KG1 (cell line): ENCODE measurements around the gene PRKAG1.
"Not testable (repeated sequence)": the region's sequence is repeated elsewhere in the genome, so short reads cannot be mapped to it uniquely, and the experiment has no call there.

ENCODE experiments used
- DNase-seq: peaks from one replicate; lab custom pipeline; 2025; lab: John Stamatoyannopoulos, UW

The PRKAG1 gene

GRCh38 chr12:49018261-49019119 is at the start of gene PRKAG1:
Gene PRKAG1, minus strand, starts transcription at chr12:49018776. Its CDS starts 36 bp downstream, at chr12:49018740.
- DNase-seq, result peak; percentile 96

DNA sequence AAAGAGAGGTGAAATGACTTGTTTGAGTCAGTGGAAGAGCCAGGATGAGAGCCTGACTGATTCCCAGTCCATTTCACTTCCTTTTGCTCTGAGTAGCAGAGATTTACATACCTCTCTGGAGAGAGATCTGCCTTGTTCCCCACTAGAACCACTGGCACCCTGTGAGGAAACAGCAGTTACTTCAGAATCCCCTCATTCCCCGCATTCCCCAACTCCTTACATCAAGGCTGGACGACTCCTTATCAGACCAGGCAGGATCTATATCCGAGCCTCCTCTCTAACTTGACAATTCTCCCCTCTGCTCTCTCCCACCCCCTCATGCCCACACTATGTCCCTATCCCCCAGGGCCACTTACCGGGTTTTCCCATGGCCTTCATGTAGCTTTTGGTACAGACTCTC is 47.5 kb upstream of the PRKAG1 start:
- no peak for DNase-seq

DNA sequence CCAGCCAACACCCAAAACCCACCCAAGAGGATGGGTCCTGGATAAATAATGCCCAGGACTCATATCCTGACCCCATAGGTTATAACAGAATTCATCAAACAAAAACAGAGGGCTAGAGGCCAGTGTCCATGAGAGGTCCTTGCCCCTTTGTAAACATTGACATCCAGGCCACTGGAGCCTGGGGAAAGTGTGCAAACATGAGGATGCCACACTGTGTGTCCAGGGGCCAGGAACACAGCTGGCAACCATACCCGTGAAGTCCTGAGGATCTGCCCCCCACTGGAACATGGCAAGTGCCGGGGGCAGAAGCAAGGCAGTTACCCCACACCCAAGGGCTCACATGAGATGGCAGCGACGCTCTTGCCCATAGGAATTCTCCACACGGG is 46.2 kb upstream of the PRKAG1 start:
- DNase-seq, result no peak

DNA sequence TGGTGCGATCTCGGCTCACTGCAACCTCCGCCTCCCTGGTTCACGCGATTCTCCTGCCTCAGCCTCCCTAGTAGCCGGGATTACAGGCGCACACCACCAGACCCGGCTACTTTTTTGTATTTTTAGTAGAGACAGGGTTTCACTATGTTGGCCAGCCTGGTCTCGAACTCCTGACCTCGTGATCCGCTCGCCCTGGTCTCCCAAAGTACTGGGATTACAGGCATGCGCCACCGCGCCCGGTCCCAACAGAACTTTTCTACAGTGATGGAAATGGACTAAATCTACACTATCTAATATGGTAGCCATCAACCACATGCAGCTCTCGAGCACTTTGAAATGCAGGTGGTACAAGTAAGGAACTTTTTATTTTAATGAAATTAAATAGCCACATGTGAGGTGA is 43.3 kb upstream of the PRKAG1 start:
- not testable (repeated sequence) for DNase-seq

DNA sequence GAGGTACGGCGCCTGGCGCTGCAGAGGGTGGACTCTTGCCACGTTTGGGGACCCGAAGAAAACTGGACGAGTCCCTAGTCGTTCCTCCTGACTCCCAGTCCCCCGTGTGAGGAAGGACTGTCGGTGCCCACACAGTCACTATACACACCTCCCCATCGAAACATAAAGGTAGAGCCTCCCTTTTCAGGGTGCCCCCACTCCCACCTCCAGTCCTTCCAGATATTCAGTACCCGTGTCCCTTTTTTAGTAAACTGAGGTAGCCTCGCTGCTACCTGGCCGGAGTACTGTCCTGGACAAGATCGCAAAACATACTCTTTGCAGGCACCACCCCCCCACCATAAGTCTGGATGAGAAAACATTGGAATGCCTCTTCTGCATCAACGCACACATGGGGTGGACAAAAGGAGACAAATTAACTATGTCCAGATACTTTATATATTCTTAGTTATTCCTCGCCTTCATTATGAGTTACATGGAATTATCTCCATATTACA is 42.6 kb upstream of the PRKAG1 start:
- DNase-seq, result no peak

DNA sequence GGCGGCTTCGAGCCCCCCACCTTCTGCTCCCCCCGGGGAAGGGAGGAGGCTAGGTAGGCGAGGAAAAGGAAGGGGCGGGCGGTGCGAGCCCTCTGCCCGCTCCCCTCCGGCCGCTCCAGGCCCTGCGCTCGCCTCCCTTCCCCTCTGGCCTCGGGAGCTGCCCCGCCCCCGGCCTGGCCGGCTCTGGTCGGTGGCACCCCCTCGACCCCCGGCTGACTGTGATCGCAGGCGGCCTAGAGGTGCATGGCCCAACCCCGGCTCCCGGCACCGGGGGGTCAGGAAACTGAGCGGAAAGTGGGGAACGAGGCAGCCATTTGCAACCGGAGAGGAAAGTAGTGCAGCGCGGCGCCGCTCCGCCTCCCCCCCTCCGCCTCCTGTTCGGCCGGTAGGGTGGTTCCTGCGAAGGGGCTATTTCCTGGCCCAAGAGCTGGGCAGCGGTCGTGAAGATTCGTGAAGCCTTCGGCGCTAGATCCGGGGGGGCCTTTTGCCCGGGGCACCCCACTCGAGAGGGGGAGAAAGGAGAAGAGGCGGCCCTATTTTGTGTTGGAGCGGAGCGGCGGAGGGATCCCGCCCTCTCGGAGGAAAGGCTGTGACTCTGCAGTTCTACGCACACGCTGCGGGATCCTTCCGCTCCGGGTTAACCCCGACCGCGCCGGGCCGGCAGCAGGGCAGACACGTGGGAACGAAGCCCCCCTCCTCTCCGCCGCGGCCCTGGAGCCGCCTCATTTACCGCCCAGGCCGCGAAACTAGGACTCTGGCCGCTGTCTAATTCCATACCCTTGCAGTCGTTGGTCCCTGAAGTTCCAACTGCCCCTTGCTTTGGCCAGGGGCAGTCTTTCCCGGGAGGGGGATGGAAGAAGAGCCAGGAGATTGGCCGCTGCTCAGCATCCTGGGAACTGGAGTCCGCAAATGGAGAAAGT is 41.9 kb upstream of the PRKAG1 start, which contains the start of gene KMT2D:
TSS of gene KMT2D (minus strand) at position 558 of the 920 bp plus-strand sequence. CDS start 5,470 bp downstream, outside the sequence.
- peak; percentile 89 for DNase-seq

DNA sequence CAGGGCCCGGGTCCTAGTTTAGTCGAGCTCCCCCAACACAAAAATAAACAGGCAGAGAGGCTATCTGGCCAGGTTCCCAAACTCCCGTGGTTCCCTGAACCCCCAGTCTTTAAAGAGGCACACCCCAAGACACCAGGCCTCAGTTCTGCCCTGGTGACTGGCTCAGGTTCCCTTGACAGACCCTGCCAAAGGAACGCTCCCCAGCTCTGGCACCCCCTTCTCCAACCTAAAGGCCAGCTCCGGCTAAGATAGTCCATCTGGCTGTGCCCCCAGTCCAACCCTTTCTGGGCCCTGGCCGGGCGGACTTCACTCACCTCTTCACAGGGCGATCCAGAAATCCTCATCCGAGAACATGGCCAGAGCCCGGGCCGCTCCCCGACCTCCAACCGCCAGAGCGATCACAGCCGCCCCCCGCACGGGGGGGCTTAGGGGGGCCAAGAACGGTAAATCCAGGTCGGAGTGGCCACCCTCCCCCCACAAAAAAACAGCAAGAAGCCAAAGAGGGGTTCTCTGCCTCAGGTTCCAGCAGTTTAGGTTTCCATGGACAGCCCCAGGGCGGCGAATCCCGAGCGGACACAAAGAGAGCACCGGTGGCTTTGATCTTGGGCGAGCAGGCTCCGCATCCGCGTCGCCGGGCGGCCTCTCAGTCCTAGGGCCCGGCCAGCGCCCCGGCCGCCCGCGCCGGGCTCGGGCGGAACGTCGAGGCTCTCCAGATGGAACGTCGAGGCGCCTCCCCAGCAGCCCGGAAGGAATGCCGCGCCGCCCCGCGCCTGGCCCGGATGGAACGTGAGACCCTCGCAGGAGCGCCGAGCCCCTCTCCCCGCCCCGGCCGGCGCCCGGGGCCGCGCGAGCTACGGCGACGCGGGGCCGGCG is 41.0 kb upstream of the PRKAG1 start:
- DNase-seq, result no peak

GRCh38 chr12:49059045-49059298 is 40.4 kb upstream of the PRKAG1 start:
- DNase-seq, result no peak

GRCh38 chr12:49058366-49059044 is 39.9 kb upstream of the PRKAG1 start:
- DNase-seq, result no peak

DNA sequence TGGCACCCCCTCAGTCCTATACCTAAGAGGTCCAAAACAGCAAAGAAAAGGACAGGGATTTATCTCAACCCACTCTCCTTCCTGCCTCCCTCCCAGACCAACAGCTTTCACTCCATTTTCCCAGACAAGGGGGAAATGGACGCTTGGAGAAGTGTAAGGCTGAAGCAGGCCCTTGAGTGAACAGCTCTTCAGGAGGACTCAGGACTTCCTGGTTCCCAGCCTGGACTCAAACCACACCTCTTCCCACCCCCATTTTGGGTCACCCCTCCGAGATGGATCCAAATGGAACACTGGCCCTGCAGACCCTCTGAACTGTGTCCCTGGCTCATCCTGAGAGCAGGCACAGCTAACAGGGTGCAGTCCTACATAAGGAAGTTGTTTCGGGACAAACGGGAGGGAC is 39.3 kb upstream of the PRKAG1 start:
- DNase-seq, result no peak

GRCh38 chr12:49055978-49056754 is 37.6 kb upstream of the PRKAG1 start:
- DNase-seq, result peak; percentile 69

DNA sequence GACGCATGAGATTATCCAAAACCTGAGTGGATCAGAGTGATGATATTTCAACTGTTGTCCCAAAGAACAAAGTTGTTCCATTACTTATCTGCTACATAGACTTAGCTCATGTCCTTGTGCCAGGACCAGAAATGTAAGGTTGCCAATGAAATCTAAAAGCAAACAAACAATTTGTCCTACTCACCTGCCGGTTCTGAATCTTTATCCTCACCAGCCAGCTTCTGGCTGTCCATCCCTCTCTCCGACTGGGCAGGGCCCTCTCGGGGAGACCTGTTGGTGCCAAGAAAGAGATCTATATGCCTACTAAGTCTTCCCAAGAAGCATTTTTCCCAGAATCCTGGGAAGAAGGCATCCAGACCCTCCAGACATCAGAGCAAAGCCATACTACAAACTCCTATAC is 36.5 kb upstream of the PRKAG1 start:
- DNase-seq, result no peak

GRCh38 chr12:49054524-49054923 is 35.9 kb upstream of the PRKAG1 start:
- no peak for DNase-seq

GRCh38 chr12:49054096-49054495 is 35.5 kb upstream of the PRKAG1 start:
- no peak for DNase-seq

DNA sequence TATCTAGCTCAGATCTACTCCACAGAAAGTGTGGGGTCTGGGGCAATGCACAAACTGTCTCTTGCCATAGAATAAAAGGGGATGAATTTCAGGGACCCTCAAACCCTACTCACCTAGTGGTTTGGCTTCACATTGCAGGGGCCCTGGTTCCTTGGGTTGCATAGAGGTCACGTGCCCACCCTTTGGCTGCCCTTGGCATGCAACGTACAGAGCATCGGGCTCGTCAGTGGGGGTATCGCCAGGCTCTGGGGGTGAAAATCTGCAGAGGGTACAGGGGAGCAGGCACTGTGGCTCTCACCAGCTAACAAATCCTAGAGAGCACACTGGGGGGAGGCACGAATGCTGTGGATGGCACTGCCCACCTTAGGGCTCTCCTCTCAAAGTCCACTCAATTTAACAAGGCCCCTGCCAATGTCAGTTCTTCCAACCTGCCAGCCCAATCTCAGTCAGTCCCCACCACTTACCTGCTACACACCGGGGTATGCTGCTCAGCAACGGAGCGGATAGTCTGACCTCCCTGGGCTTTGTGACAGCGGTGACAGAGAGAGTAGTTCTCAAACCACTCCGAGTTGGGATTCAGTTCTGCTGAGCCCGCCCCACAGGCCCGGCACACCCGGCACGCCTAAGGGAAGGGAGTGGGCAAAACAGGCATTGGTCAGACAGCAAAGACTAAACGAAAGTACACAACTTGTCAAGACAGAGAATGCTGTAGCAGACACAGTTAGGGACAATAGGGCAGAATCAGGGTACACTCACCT is 34.1 kb upstream of the PRKAG1 start:
- no peak for DNase-seq

DNA sequence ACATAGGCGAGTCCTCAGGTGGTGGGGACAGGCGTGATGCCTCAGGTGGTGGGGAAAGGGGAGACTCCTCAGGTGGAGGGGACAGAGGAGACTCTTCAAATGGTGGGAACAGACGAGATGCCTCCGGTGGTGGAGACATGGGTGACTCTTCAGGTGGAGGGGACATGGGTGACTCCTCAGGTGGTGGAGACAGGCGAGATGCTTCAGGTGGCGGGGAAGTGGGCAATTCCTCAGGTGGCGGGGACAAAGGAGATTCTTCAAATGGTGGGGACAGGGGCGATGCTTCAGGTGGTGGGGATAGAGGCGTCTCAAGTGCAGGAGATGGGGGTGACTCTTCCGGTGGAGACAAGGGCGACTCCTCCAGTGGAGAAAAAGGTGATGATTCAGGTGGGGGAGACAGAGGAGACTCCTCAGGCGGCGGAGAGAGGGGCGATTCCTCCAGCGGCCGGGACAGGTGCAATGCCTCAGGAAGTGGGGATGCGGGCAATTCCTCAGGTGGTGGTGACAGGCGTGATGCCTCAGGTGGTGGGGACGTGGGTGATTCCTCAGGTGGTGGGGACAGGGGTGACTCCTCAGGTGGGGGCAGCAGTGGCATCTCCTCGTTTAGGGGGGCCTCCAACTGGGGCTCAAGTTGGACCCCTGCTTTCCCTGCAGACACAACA is 33.3 kb upstream of the PRKAG1 start:
- no peak for DNase-seq

DNA sequence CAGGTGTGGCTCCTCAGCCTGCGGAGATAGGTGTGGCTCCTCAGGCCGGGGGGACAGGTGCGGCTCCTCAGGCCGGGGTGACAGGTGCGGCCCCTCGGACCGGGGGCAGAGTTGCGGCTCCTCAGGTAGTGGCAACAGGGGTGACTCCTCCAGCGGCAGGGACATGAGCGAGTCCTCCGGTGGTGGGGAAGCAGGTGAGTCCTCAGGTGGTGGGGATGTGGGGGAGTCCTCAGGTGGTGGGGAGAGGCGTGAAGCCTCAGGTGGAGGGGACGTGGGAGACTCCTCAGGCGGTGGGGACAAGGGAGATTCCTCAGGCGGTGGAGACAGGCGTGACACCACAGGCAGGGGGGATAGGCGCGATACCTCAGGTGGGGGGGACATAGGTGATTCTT is 32.8 kb upstream of the PRKAG1 start:
- no peak for DNase-seq

DNA sequence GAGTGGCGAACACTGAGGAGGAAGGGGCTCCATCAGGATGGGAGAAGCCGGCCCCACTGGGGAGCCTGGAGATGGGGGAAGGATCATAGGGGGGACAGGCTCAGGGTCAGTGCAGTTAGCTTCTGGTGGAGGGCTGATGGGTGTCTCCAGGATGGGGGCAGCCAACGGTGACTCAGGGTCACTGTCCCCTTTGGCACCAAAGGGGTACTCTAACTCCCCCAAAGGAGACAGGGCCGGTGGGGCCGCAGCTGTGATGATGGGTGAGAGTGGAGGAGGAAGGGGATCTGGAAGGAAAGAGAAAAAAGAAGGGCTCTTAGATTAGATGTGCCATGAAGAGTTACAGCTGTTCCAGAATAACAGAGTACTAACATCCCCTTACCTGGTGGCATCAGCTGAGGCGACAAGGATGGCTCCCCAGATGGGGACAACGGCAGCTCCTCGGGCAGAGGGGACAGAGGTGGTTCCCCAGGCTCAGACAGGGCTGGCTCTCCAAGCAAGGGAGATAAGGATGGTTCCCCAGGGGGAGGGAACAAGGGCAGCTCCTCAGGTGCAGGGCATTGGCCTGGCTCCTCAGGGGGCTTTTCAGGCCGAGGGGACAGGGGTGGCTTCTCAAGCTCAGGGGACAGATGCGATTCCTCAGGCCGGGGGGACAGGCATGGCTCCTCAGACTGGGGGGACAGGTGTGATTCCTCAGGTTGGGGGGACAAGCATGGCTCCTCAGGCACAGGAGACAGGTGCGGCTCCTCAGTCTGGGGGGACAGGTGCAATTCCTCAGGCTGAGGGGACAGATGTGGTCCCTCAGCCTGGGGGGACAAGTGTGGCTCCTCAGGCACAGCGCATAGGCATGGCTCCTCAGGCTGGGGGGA is 32.2 kb upstream of the PRKAG1 start:
- no peak for DNase-seq
